ENCODE data around the gene DENND10.

Gene DENND10

DNA sequence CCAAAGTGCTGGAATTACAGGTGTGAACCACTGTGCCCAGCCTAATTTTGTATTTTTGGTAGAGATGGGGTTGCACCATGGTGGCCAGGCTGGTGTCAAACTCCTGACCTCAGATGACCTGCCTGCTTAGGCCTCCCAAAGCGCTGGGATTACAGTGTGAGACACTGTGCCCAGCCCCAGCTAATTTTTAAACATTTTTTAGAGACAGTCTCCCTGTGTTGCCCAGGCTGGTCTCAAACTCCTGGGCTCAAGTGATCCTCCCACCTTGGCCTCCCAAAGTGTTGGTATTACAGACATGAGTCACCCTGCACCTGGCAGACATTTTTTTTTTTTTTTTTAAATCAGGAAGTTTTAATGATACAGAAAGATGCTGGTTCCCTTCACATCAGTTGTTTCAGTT, 15.5 kb downstream of the DENND10 start:
- Mint-ChIP-seq H3K27ac (no peak overlapping the region), H3K36me3 (ENCODE audit: low read depth) (peaks cover 75% of the 10 kb centered on the region), H3K27me3 (ENCODE audit: low read depth, poor library complexity) (peaks cover 3% of the 10 kb centered on the region), H3K4me1 (no peaks in the 10 kb centered on the region), H3K4me3 (no peak overlapping the region), H3K9me3 (no peaks in the 10 kb centered on the region)
- no peak for DNase-seq
- TF ChIP-seq, protein P1, sequence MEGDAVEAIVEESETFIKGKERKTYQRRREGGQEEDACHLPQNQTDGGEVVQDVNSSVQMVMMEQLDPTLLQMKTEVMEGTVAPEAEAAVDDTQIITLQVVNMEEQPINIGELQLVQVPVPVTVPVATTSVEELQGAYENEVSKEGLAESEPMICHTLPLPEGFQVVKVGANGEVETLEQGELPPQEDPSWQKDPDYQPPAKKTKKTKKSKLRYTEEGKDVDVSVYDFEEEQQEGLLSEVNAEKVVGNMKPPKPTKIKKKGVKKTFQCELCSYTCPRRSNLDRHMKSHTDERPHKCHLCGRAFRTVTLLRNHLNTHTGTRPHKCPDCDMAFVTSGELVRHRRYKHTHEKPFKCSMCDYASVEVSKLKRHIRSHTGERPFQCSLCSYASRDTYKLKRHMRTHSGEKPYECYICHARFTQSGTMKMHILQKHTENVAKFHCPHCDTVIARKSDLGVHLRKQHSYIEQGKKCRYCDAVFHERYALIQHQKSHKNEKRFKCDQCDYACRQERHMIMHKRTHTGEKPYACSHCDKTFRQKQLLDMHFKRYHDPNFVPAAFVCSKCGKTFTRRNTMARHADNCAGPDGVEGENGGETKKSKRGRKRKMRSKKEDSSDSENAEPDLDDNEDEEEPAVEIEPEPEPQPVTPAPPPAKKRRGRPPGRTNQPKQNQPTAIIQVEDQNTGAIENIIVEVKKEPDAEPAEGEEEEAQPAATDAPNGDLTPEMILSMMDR (IDR thresholded peaks at IDR 0.05), result no peak

DNA sequence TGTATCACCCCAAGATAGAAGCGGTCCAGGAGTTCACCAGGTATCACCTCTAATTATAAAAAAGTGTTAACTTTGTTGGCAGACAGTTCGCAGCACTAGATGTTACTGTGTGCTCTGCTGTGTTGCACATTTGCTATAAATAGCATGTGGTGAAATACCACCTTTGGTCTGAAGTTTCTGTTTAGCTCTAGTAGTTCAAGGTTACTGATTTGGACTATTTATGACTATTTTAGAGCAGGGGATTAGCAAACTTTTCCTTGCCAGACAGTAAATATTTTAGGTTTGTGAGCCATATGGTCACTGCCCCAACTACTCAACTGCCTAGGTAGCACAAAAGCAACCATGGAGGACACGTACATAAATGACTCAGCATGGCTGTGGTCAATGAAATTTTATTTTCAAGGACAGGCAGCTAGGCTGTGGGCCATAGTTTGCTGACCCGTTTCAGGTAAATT, 16.5 kb downstream of the DENND10 start:
- no peak for DNase-seq
- H3K27me3 Mint-ChIP-seq (ENCODE audit: low read depth, poor library complexity), result peaks cover 3% of the 10 kb centered on the region
- no peaks in the 10 kb centered on the region for H3K4me1 Mint-ChIP-seq
- H3K36me3 Mint-ChIP-seq (ENCODE audit: low read depth), result peaks cover 65% of the 10 kb centered on the region
- no peak overlapping the region for H3K4me3 Mint-ChIP-seq
- H3K27ac Mint-ChIP-seq, result no peak overlapping the region
- no peaks in the 10 kb centered on the region for H3K9me3 Mint-ChIP-seq
- TF ChIP-seq, protein P1 (IDR thresholded peaks at IDR 0.05), result no peak

DNA sequence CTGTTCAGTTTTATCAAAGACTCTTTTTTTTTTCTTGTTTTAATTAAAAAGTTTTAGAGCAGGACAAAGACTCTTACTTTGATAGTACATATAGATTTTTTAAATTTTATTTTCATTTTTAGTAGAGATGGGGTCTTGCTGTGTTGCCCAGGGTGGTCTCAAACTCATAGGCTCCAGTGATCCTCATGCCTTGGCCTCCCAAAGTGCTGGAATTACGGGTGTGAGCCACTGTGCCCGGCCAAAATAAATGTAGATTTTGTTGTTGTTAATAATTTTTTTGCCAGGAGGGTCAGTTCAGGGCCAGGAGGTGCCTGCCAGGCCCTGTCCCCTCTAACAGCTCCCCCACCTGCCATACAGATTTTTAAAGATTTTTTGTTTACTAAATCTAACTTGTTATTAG, 17.0 kb downstream of the DENND10 start:
- no peak for DNase-seq
- Mint-ChIP-seq H3K4me1 (no peaks in the 10 kb centered on the region), H3K9me3 (no peaks in the 10 kb centered on the region), H3K27ac (no peak overlapping the region), H3K4me3 (no peak overlapping the region), H3K27me3 (ENCODE audit: low read depth, poor library complexity) (peaks cover 3% of the 10 kb centered on the region), H3K36me3 (ENCODE audit: low read depth) (peaks cover 67% of the 10 kb centered on the region)
- TF ChIP-seq, protein P1 (IDR thresholded peaks at IDR 0.05), result no peak

DNA sequence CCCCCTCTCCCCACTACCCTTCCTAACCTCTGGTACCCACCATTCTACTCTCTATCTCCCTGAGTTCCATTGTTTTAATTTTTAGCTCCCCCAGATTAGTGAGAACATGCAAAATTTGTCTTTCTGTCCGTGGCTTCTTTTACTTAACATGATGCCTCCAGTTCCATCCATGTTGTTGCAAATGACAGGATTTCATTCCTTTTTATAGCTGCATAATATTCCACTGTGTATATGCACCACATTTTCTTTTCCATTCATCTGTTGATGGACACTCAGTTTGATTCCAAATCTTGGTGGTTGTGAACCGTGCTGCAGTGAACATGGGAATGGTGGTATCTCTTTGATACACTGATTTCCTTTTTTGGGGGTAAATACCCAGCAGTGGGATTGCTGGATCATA, 22.0 kb downstream of the DENND10 start:
- DNase-seq, result no peak
- Mint-ChIP-seq H3K4me1 (no peaks in the 10 kb centered on the region), H3K4me3 (no peak overlapping the region), H3K27ac (no peak overlapping the region), H3K27me3 (ENCODE audit: low read depth, poor library complexity) (peaks cover 3% of the 10 kb centered on the region), H3K9me3 (no peaks in the 10 kb centered on the region), H3K36me3 (ENCODE audit: low read depth) (peaks cover 71% of the 10 kb centered on the region)
- TF ChIP-seq, protein P1 (IDR thresholded peaks at IDR 0.05), result no peak

DNA sequence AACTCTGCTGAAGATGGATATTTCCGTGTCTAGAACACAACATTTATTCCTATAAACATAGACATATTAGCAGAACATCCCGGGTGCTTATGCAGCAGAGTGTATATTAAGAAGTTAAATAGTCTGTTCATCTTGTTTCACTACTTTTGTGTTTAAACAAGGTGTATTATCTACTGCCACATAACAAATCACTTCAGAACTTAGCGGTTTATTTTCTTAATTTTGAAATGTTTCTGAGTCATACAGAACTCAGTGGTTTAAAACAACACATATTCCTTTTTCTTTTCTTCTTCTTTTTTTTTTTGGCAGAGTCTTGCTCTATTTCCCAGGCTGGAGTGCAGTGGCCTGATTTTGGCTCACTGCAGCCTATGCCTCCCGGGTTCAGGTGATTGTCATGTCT, 25.8 kb downstream of the DENND10 start:
- TF ChIP-seq, protein P1 (IDR thresholded peaks at IDR 0.05), result no peak
- peaks cover 74% of the 10 kb centered on the region for H3K36me3 Mint-ChIP-seq (ENCODE audit: low read depth)
- H3K9me3 Mint-ChIP-seq, result no peaks in the 10 kb centered on the region
- H3K27ac Mint-ChIP-seq, result no peak overlapping the region
- no peak for DNase-seq
- peaks cover 7% of the 10 kb centered on the region for H3K4me1 Mint-ChIP-seq
- H3K27me3 Mint-ChIP-seq (ENCODE audit: low read depth, poor library complexity), result no peaks in the 10 kb centered on the region
- H3K4me3 Mint-ChIP-seq, result no peak overlapping the region

DNA sequence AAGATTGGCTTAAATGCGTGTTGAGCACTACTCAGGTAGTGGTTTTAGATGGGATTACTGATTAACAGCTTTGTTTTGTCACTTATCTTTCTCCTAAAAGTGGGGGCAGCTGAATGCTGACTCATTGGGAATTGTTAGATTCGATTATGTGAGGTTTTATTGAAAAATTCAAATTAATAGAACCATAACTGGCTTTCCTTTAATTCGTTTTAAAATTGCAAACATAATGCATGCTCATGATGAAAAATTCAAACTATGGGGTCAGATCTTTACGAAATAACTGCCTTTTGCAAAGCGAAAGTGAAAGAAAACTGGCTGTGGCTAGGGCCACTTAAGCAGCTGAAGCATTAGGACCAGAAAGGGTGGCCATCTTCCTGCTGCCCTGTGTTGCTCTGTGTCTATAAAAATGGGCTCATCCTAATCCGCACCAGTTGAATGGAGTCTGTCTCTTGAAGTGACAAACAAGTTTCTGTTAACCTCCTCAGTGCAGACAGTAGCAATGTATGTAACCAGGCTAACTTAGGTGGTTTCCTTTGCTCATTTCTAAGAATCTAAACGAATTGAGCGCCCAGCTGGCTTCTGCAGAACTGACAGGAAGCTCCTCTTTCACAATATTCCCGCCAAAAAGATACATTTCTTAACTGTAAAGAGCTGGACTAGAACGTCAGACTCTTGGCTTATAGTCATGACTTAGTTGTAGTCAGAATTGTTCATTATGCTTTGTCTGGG, 27.8 kb downstream of the DENND10 start:
- H3K27ac Mint-ChIP-seq, result no peak overlapping the region
- H3K27me3 Mint-ChIP-seq (ENCODE audit: low read depth, poor library complexity), result no peaks in the 10 kb centered on the region
- H3K4me3 Mint-ChIP-seq, result no peak overlapping the region
- peaks cover 69% of the 10 kb centered on the region for H3K36me3 Mint-ChIP-seq (ENCODE audit: low read depth)
- no peaks in the 10 kb centered on the region for H3K9me3 Mint-ChIP-seq
- TF ChIP-seq, protein P1 (IDR thresholded peaks at IDR 0.05), result no peak
- H3K4me1 Mint-ChIP-seq, result peaks cover 7% of the 10 kb centered on the region
- DNase-seq, result no peak
